GM23338 (cell line): ENCODE results near the gene KCNJ10.

ENCODE experiments used
- CREB1 ChIP-seq: fragments of 250-450 bp; sonication (Bioruptor Pico); IDR thresholded peaks from 2 replicates; pipeline ENCODE4 v1.5.0; 2020; ENCODE audit warnings: low read depth, mild to moderate bottlenecking, moderate library complexity
- CTCF ChIP-seq, 2 experiments: fragments of 200-600 bp in 1 of 2; sonication (generic) in 1 of 2; conservative IDR thresholded peaks; 2 replicates each; pipeline versions ENCODE4 v1.5.1 to v1.6.1; 2016 to 2017; ENCODE audit warnings: antibody characterized with exemption in 2 of 2, low read depth in 2 of 2, mild to moderate bottlenecking in 2 of 2, moderate library complexity in 1 of 2
- ETS1 ChIP-seq: IDR thresholded peaks from 2 replicates; pipeline ENCODE4 v1.6.1; 2016; ENCODE audit warnings: antibody characterized with exemption
- EZH2 ChIP-seq: fragments of 200-600 bp; sonication (generic); IDR thresholded peaks from one replicate; pipeline ENCODE4 v1.8.0; 2017; ENCODE audit warnings: antibody characterized with exemption, mild to moderate bottlenecking, low read depth; ENCODE audit not compliant: unreplicated experiment
- EZH2phosphoT487 ChIP-seq: fragments of 200-600 bp; sonication (generic); IDR thresholded peaks from one replicate; pipeline ENCODE4 v1.8.1; 2018; ENCODE audit warnings: antibody characterized with exemption; ENCODE audit not compliant: unreplicated experiment
- JUNB ChIP-seq: IDR thresholded peaks from one replicate; pipeline ENCODE4 v1.6.1; 2016; ENCODE audit warnings: antibody characterized with exemption; ENCODE audit not compliant: unreplicated experiment
- POLR2AphosphoS5 ChIP-seq: IDR thresholded peaks from 2 replicates; pipeline ENCODE4 v1.6.1; 2016; ENCODE audit warnings: antibody characterized with exemption, low read depth
- REST ChIP-seq: IDR thresholded peaks from one replicate; pipeline ENCODE4 v1.6.1; 2018; ENCODE audit warnings: antibody characterized with exemption; ENCODE audit not compliant: unreplicated experiment
- ZNF114 ChIP-seq: fragments of 250-450 bp; sonication (Bioruptor Pico); IDR thresholded peaks from 2 replicates; pipeline ENCODE4 v1.5.0; 2020; ENCODE audit warnings: mild to moderate bottlenecking, moderate library complexity

GRCh38 chr1:160020196-160020595 is 49.8 kb downstream of the KCNJ10 start:
- TF ChIP-seq CTCF (conservative IDR thresholded peaks at IDR 0.05; ENCODE audit: low read depth in 2 of 2) (no peak), REST (no peak), EZH2phosphoT487 (no peak), CREB1 (CRISPR knock-in tag) (no peak), EZH2 (no peak), POLR2AphosphoS5 (no peak), ZNF114 (CRISPR knock-in tag) (no peak), JUNB (no peak), ETS1 (no peak)
